Activated CD8-positive, alpha-beta memory T cell treated with anti-CD3 and anti-CD28 coated beads, Interleukin-2, amount 50 U/mL, for 4 hours (primary cell): ENCODE measurements around the gene SAP30L.

Source experiments
- DNase-seq: peaks from one replicate; pipeline ENCODE4 v3.0.0-alpha.2; 2020

Gene SAP30L

GRCh38 chr5:154482528-154483449, 37.0 kb downstream of the SAP30L start:
- DNase-seq = no peak

- DNase-seq = no peak
Observed at GRCh38 chr5:154483654-154484392, 38.0 kb downstream of the SAP30L start.

- DNase-seq = no peak
Observed at GRCh38 chr5:154484393-154485095, 38.7 kb downstream of the SAP30L start.

- DNase-seq = no peak
Observed at GRCh38 chr5:154485096-154485491, 39.3 kb downstream of the SAP30L start.

- no peak for DNase-seq
Observed at GRCh38 chr5:154485850-154486426, 40.1 kb downstream of the SAP30L start.

GRCh38 chr5:154486427-154486866, 40.6 kb downstream of the SAP30L start:
- DNase-seq = no peak

- no peak for DNase-seq
Observed at GRCh38 chr5:154487541-154487940, 41.7 kb downstream of the SAP30L start.

GRCh38 chr5:154491941-154492340, 46.1 kb downstream of the SAP30L start:
- DNase-seq = no peak

GRCh38 chr5:154493274-154493673, 47.5 kb downstream of the SAP30L start:
- DNase-seq = no peak

- DNase-seq = no peak
Observed at GRCh38 chr5:154494036-154494435, 48.2 kb downstream of the SAP30L start.

- DNase-seq = no peak
Observed at GRCh38 chr5:154498591-154498990, 52.8 kb downstream of the SAP30L start.

- DNase-seq = no peak
Observed at GRCh38 chr5:154498994-154499393, 53.2 kb downstream of the SAP30L start.

GRCh38 chr5:154501566-154501965, 55.8 kb downstream of the SAP30L start:
- no peak for DNase-seq

GRCh38 chr5:154502180-154502579, 56.4 kb downstream of the SAP30L start:
- no peak for DNase-seq

- DNase-seq = no peak
Observed at GRCh38 chr5:154503698-154504039, 57.9 kb downstream of the SAP30L start.

GRCh38 chr5:154505567-154505966, 59.8 kb downstream of the SAP30L start:
- no peak for DNase-seq

- DNase-seq = no peak
Observed at GRCh38 chr5:154506049-154506715, 60.4 kb downstream of the SAP30L start.

GRCh38 chr5:154506716-154507080, 60.9 kb downstream of the SAP30L start:
- DNase-seq = no peak

GRCh38 chr5:154508114-154508513, 62.3 kb downstream of the SAP30L start:
- no peak for DNase-seq

- DNase-seq = no peak
Observed at GRCh38 chr5:154509784-154510555, 64.2 kb downstream of the SAP30L start.
